SK-N-SH (cell line): Measurements from ENCODE around the gene PNKP. TPM values are rescaled to one million over a fixed set of nuclear protein-coding genes. Genes with fewer than 3 reads are reported as not detected.
A peak's percentile ranks its signal among the peaks of the same experiment; 100 is the strongest.

Experiments used
- CTCF ChIA-PET: fragments of 300-600, 350-600 bp; formaldehyde crosslinking; extraction: SDS; loops from one replicate; lab custom pipeline; 2021; lab: Yijun Ruan, JAX
- POLR2A ChIA-PET: fragments of 350-600 bp; sonication (Branson Sonifier 250); formaldehyde crosslinking; extraction: SDS; loops from one replicate; lab custom pipeline; 2020; ENCODE audit warnings: antibody characterized with exemption, inconsistent platforms; lab: Yijun Ruan, JAX
- DNase-seq: peaks from one replicate; pipeline ENCODE4 v3.0.0; 2012
- H2AFZ ChIP-seq: fragments of 200-600 bp; sonication (generic); 2 replicates; pipeline ENCODE4 v1.8.1; 2016; ENCODE audit warnings: antibody characterized with exemption, mild to moderate bottlenecking, low read depth
- H3F3A ChIP-seq: fragments of 200-600 bp; sonication (generic); replicated peaks from 2 replicates; pipeline ENCODE3; 2016; ENCODE audit warnings: antibody characterized with exemption, mild to moderate bottlenecking; ENCODE audit not compliant: insufficient read depth
- H3K27ac ChIP-seq, 2 experiments: fragments of 200-500 bp in 1 of 2; fragments of 200-600 bp in 1 of 2; sonication (Bioruptor generic) in 1 of 2; sonication (generic), shearing (Covaris generic) in 1 of 2; 2 replicates each; pipeline versions ENCODE4 v1.5.1 to v1.6.1; 2014 to 2016; ENCODE audit warnings: low read depth in 2 of 2, inconsistent platforms in 1 of 2, low read length in 1 of 2, mild to moderate bottlenecking in 1 of 2, mixed read lengths in 1 of 2
- H3K27me3 ChIP-seq: fragments of 200-600 bp; sonication (generic), shearing (Covaris generic); 2 replicates; pipeline ENCODE4 v1.6.1; 2016; ENCODE audit warnings: mixed run types; ENCODE audit not compliant: insufficient read depth
- H3K36me3 ChIP-seq, 2 experiments: fragments of 200-500 bp in 1 of 2; fragments of 200-600 bp in 1 of 2; sonication (Bioruptor generic) in 1 of 2; sonication (generic) in 1 of 2; replicated peaks in 1 of 2; 2 replicates each; pipeline versions ENCODE3 to v1.5.1; 2014 to 2016; ENCODE audit warnings: low read length in 1 of 2, mild to moderate bottlenecking in 1 of 2; ENCODE audit not compliant: insufficient read depth in 2 of 2, control insufficient read depth in 1 of 2
- H3K4me1 ChIP-seq, 2 experiments: fragments of 200-500 bp in 1 of 2; fragments of 200-600 bp in 1 of 2; sonication (Bioruptor generic) in 1 of 2; sonication (generic), shearing (Covaris generic) in 1 of 2; 2 replicates each; pipeline versions ENCODE4 v1.5.1 to v1.6.1; 2014 to 2016; ENCODE audit warnings: low read depth in 1 of 2, low read length in 1 of 2, mixed run types in 1 of 2; ENCODE audit not compliant: insufficient read depth in 2 of 2, control insufficient read depth in 1 of 2
- H3K4me2 ChIP-seq: fragments of 200-600 bp; sonication (generic), shearing (Covaris generic); 2 replicates; pipeline ENCODE4 v1.6.1; 2017; ENCODE audit warnings: mixed run types
- H3K4me3 ChIP-seq, 2 experiments: fragments of 200-500 bp in 1 of 2; fragments of 200-600 bp in 1 of 2; sonication (Bioruptor generic) in 1 of 2; sonication (generic), shearing (Covaris generic) in 1 of 2; 2 replicates each; pipeline versions ENCODE4 v1.5.1 to v1.8.1; 2014 to 2016; ENCODE audit warnings: low read depth in 2 of 2, inconsistent platforms in 1 of 2, low read length in 1 of 2, mild to moderate bottlenecking in 1 of 2, mixed read lengths in 1 of 2, moderate library complexity in 1 of 2
- H3K79me2 ChIP-seq: fragments of 200-600 bp; sonication (generic); 2 replicates; pipeline ENCODE4 v1.8.1; 2017; ENCODE audit warnings: mild to moderate bottlenecking; ENCODE audit not compliant: insufficient read depth
- H3K9ac ChIP-seq: fragments of 200-600 bp; sonication (generic); 2 replicates; pipeline ENCODE4 v1.6.1; 2017; ENCODE audit warnings: mixed run types
- H3K9me2 ChIP-seq: fragments of 200-600 bp; sonication (generic); 2 replicates; pipeline ENCODE4 v1.6.1; 2017; ENCODE audit warnings: mixed run types
- H3K9me3 ChIP-seq: fragments of 200-600 bp; sonication (generic); 2 replicates; pipeline ENCODE4 v1.6.1; 2017; ENCODE audit warnings: mixed run types, mild to moderate bottlenecking, moderate library complexity
- H4K20me1 ChIP-seq: fragments of 200-600 bp; sonication (generic); 2 replicates; pipeline ENCODE4 v1.6.1; 2017; ENCODE audit warnings: mild to moderate bottlenecking, mixed run types; ENCODE audit not compliant: insufficient read depth
- CTCF ChIP-seq: fragments of 200-600 bp; sonication (generic); IDR thresholded peaks from 2 replicates; pipeline ENCODE4 v1.6.1; 2017; ENCODE audit warnings: antibody characterized with exemption, mild to moderate bottlenecking, moderate library complexity
- EP300 ChIP-seq, 2 experiments: IDR thresholded peaks; 2 replicates each; pipeline versions ENCODE4 v1.4.0 to v1.6.1; 2012; ENCODE audit warnings: borderline replicate concordance in 1 of 2, low read depth in 1 of 2, low read length in 1 of 2
- FOXJ3 ChIP-seq: sonication (generic); formaldehyde crosslinking; IDR thresholded peaks from 2 replicates; pipeline ENCODE4 v1.5.1; 2020; ENCODE audit warnings: mild to moderate bottlenecking, missing genetic modification reagents
- GATA2 ChIP-seq: sonication (generic); formaldehyde crosslinking; IDR thresholded peaks from 2 replicates; pipeline ENCODE4 v1.5.0; 2020; ENCODE audit warnings: mild to moderate bottlenecking, missing genetic modification reagents
- IRF3 ChIP-seq: fragments of 150-350 bp; IDR thresholded peaks from 2 replicates; pipeline ENCODE4 v1.6.1; 2016; ENCODE audit warnings: mild to moderate bottlenecking, low read depth, low read length
- JUND ChIP-seq: IDR thresholded peaks from 2 replicates; pipeline ENCODE4 v1.4.0; 2012
- MXI1 ChIP-seq: IDR thresholded peaks from 2 replicates; pipeline ENCODE4 v1.6.1; 2012; ENCODE audit warnings: mild to moderate bottlenecking, low read depth, low read length, improper control_type of control experiment
- NRF1 ChIP-seq: IDR thresholded peaks from 2 replicates; pipeline ENCODE4 v1.6.1; 2012; ENCODE audit warnings: low read depth, mild to moderate bottlenecking, low read length
- PBX3 ChIP-seq: IDR thresholded peaks from 2 replicates; pipeline ENCODE4; 2012
- POLR2AphosphoS5 ChIP-seq: IDR thresholded peaks from 2 replicates; pipeline ENCODE4 v1.6.1; 2012; ENCODE audit warnings: low read depth, low read length
- RAD21 ChIP-seq: IDR thresholded peaks from 2 replicates; pipeline ENCODE4 v1.6.1; 2012; ENCODE audit warnings: mild to moderate bottlenecking, low read length
- RCOR1 ChIP-seq: fragments of 150-350 bp; IDR thresholded peaks from 2 replicates; pipeline ENCODE4 v1.6.1; 2017; ENCODE audit warnings: antibody characterized with exemption, low read length
- RFX5 ChIP-seq: IDR thresholded peaks from 2 replicates; pipeline ENCODE4 v1.6.1; 2012; ENCODE audit warnings: mild to moderate bottlenecking, improper control_type of control experiment, low read length
- RXRA ChIP-seq: IDR thresholded peaks from 2 replicates; pipeline ENCODE4 v1.4.0; 2012; ENCODE audit warnings: low read depth, mild to moderate bottlenecking, borderline replicate concordance
- SIN3A ChIP-seq: IDR thresholded peaks from 2 replicates; pipeline ENCODE4 v1.6.1; 2012; ENCODE audit warnings: low read depth, mild to moderate bottlenecking, low read length, moderate library complexity, borderline replicate concordance
- TAF1 ChIP-seq: IDR thresholded peaks from 2 replicates; pipeline ENCODE4 v1.6.1; 2012; ENCODE audit warnings: low read depth, mild to moderate bottlenecking, low read length, moderate library complexity, borderline replicate concordance
- TCF12 ChIP-seq: IDR thresholded peaks from 2 replicates; pipeline ENCODE4 v1.4.0; 2012
- TEAD4 ChIP-seq: IDR thresholded peaks from 2 replicates; pipeline ENCODE4 v1.4.0; 2012; ENCODE audit warnings: mild to moderate bottlenecking, borderline replicate concordance; ENCODE audit not compliant: insufficient read depth
- YY1 ChIP-seq: IDR thresholded peaks from 2 replicates; pipeline ENCODE4 v1.4.0; 2012; ENCODE audit warnings: low read depth, mild to moderate bottlenecking
- WGBS: methylation state at CpG from one replicate; pipeline ENCODE4 v1.1.6; 2017; ENCODE audit warnings: low lambda C conversion rate; 5-methylcytosine and 5-hydroxymethylcytosine counted together
- polyA plus RNA-seq, 3 experiments: library from polyadenylated mRNA; depleted of rRNA; stranded (reverse); fragments of >200 nt; gene quantifications; 2 replicates each; pipeline ENCODE4 v1.2.3, GENCODE V29; 2012

PNKP gene
- polyA plus RNA-seq, 1 of the 3 experiments (the other 2 are of a cell fraction) = 52.0 TPM

- H3K79me2 ChIP-seq = peaks cover 44% of the 10 kb centered on the region
- H2AFZ ChIP-seq = no peak overlapping the region
- no peak overlapping the region for H3K4me2 ChIP-seq
- CTCF ChIA-PET = interaction anchor here (0.6 to 4.2 kb wide), 3 partner anchors 9 to 51 kb away, joined by 4 to 20 read pairs (median 4); no protein-coding TSS in a partner anchor
- H3K9me2 ChIP-seq = no peaks in the 10 kb centered on the region
- H3K9me3 ChIP-seq = no peaks in the 10 kb centered on the region
- H3K36me3 ChIP-seq = peaks cover 12 to 30% of the 10 kb centered on the region in 2 experiments
- no peak overlapping the region; a peak in 1 of 4 replicates for H3K27ac ChIP-seq
- WGBS = 87% methylated on average over 8 of the region's 39 CpGs
- DNase-seq = no peak
- H3F3A ChIP-seq = peaks cover 59% of the 10 kb centered on the region
- peaks cover 67% of the 10 kb centered on the region for H4K20me1 ChIP-seq
- H3K4me3 ChIP-seq = no peak overlapping the region
- TF ChIP-seq POLR2AphosphoS5 (no peak; the same call in 1 of the 2 replicates), MXI1 (no peak), PBX3 (peak; percentile 4; the same call in 1 of the 2 replicates), JUND (no peak), SIN3A (0 out of 2 replicates have a peak, but pooled peaks have one; percentile 4), EP300 (IDR thresholded peaks at IDR 0.05; ENCODE audit: borderline replicate concordance in 1 of 2, low read depth in 1 of 2, low read length in 1 of 2) (no peak), FOXJ3 (no peak), RXRA (no peak), RAD21 (no peak)
- no peak overlapping the region for H3K9ac ChIP-seq
- H3K4me1 ChIP-seq = peaks cover 13 to 30% of the 10 kb centered on the region in 2 experiments; a peak in 3 of 4 replicates
- no peaks in the 10 kb centered on the region for H3K27me3 ChIP-seq
- POLR2A ChIA-PET = interaction anchor here (1.3 kb wide), 1 partner anchor 11 kb away, joined by 3 read pairs; no protein-coding TSS in a partner anchor
Observed at GRCh38 chr19:49854378-49855263, 12.8 kb downstream of the PNKP start.

- CTCF ChIA-PET = interaction anchor here (0.6 to 4.2 kb wide), 3 partner anchors 10 to 50 kb away, joined by 4 to 20 read pairs (median 4); no protein-coding TSS in a partner anchor
- H3K79me2 ChIP-seq = peaks cover 51% of the 10 kb centered on the region
- no peak for TF ChIP-seq SIN3A
- TF ChIP-seq RXRA = no peak
- TF ChIP-seq YY1 = no peak
- TF ChIP-seq EP300 (IDR thresholded peaks at IDR 0.05; ENCODE audit: borderline replicate concordance in 1 of 2, low read depth in 1 of 2, low read length in 1 of 2) = no peak
- TF ChIP-seq RCOR1 = no peak
- TF ChIP-seq RFX5 = no peak
- no peak for TF ChIP-seq POLR2AphosphoS5
- TF ChIP-seq TEAD4 = no peak
- no peak for TF ChIP-seq MXI1
- no peak for TF ChIP-seq CTCF
- TF ChIP-seq IRF3 = no peak
- no peak for TF ChIP-seq NRF1
- no peak for TF ChIP-seq TAF1
- TF ChIP-seq TCF12 = no peak
- TF ChIP-seq GATA2 (CRISPR knock-in tag) = no peak
- no peak for TF ChIP-seq PBX3
- H3K9me3 ChIP-seq = no peaks in the 10 kb centered on the region
- no peak overlapping the region for H3K9ac ChIP-seq
- POLR2A ChIA-PET = interaction anchor here (1.3 kb wide), 1 partner anchor 11 kb away, joined by 3 read pairs; no protein-coding TSS in a partner anchor
- H3K4me2 ChIP-seq = peak overlapping the region; percentile 90
- H3K4me3 ChIP-seq = no peak overlapping the region
- WGBS = 97% methylated on average over 6 of the region's 10 CpGs
- no peak overlapping the region for H2AFZ ChIP-seq
- H3K36me3 ChIP-seq = peaks cover 12 to 29% of the 10 kb centered on the region in 2 experiments
- H3K4me1 ChIP-seq = peaks cover 11 to 32% of the 10 kb centered on the region in 2 experiments; a peak in 3 of 4 replicates
- H4K20me1 ChIP-seq = peaks cover 63% of the 10 kb centered on the region
- peak overlapping the region in 1 of 2 experiments; percentile 31; a peak in 1 of 4 replicates for H3K27ac ChIP-seq
- DNase-seq = no peak
- no peaks in the 10 kb centered on the region for H3K9me2 ChIP-seq
- no peaks in the 10 kb centered on the region for H3K27me3 ChIP-seq
- H3F3A ChIP-seq = peaks cover 55% of the 10 kb centered on the region
Observed at GRCh38 chr19:49853852-49854377, 13.5 kb downstream of the PNKP start.
